ENCODE measurements around the gene MARCHF9.
"Not testable (repeated sequence)": the region's sequence is repeated elsewhere in the genome, so short reads cannot be mapped to it uniquely, and the experiment has no call there.

The MARCHF9 gene

GRCh38 chr12:57771236-57771872 lies 16.5 kb downstream of the MARCHF9 start:
- DNase-seq: peak; percentile 86 to 88

GRCh38 chr12:57771873-57772428 lies 17.0 kb downstream of the MARCHF9 start, which contains the start of gene METTL1:
METTL1 (minus strand) TSS chr12:57772105; CDS start chr12:57772083, 22 bp downstream.
- peak; percentile 93 to 94 for DNase-seq

- peak; percentile 67 to 77 for DNase-seq
Measured at GRCh38 chr12:57772429-57773322, 17.8 kb downstream of the MARCHF9 start, which contains the start of gene EEF1AKMT3. EEF1AKMT3 (plus strand) TSS chr12:57772614; CDS start chr12:57772725, 111 bp downstream.

- DNase-seq: not testable (repeated sequence)
Measured at GRCh38 chr12:57774634-57775033, 19.7 kb downstream of the MARCHF9 start.

- DNase-seq: no peak
Measured at GRCh38 chr12:57775044-57775443, 20.1 kb downstream of the MARCHF9 start.

- DNase-seq: no peak
Measured at GRCh38 chr12:57775563-57776246, 20.8 kb downstream of the MARCHF9 start.

- no peak for DNase-seq
Measured at GRCh38 chr12:57776247-57776587, 21.3 kb downstream of the MARCHF9 start.

GRCh38 chr12:57777367-57777766 lies 22.5 kb downstream of the MARCHF9 start:
- DNase-seq: no peak

GRCh38 chr12:57777911-57778310 lies 23.0 kb downstream of the MARCHF9 start:
- no peak for DNase-seq

GRCh38 chr12:57779736-57780135 lies 24.8 kb downstream of the MARCHF9 start:
- no peak for DNase-seq

GRCh38 chr12:57780284-57780897 lies 25.5 kb downstream of the MARCHF9 start:
- no peak for DNase-seq

- no peak for DNase-seq
Measured at GRCh38 chr12:57781244-57781643, 26.3 kb downstream of the MARCHF9 start.

GRCh38 chr12:57781801-57782200 lies 26.9 kb downstream of the MARCHF9 start:
- no peak for DNase-seq

GRCh38 chr12:57782243-57782607 lies 27.3 kb downstream of the MARCHF9 start:
- no peak for DNase-seq

- peak; percentile 81 to 90 for DNase-seq
Measured at GRCh38 chr12:57782608-57783465, 27.9 kb downstream of the MARCHF9 start, which contains the start of gene TSFM. TSFM (plus strand) TSS chr12:57782787; CDS start chr12:57782802, 15 bp downstream.

- DNase-seq: no peak
Measured at GRCh38 chr12:57783466-57783801, 28.5 kb downstream of the MARCHF9 start.

- no peak for DNase-seq
Measured at GRCh38 chr12:57783861-57784260, 29.0 kb downstream of the MARCHF9 start.

- no peak for DNase-seq
Measured at GRCh38 chr12:57793920-57794319, 39.0 kb downstream of the MARCHF9 start.

- no peak for DNase-seq
Measured at GRCh38 chr12:57795354-57795753, 40.5 kb downstream of the MARCHF9 start.

- no peak for DNase-seq
Measured at GRCh38 chr12:57796996-57797395, 42.1 kb downstream of the MARCHF9 start.

GRCh38 chr12:57797933-57798332 lies 43.0 kb downstream of the MARCHF9 start:
- DNase-seq: no peak

- DNase-seq: no peak
Measured at GRCh38 chr12:57800965-57801364, 46.1 kb downstream of the MARCHF9 start.
